ENCODE measurements around the gene EGR2.

Gene EGR2

GRCh38 chr10:62815381-62816075 is 638 bp downstream of the EGR2 start:
- no peak for TF ChIP-seq JUND (IDR thresholded peaks at IDR 0.05; ENCODE audit: low read depth)
- no peak for DNase-seq (ENCODE audit: low read depth in 1 of 2, low spot score in 1 of 2)
- in situ Hi-C loops (cut with HindIII; ENCODE audit: low pct_unique_long_range_greater_than_20kb, low sequenced_read_pairs): no loop called here

- in situ Hi-C loops (cut with HindIII; ENCODE audit: low pct_unique_long_range_greater_than_20kb, low sequenced_read_pairs): no loop called here
- DNase-seq (ENCODE audit: low read depth in 1 of 2, low spot score in 1 of 2): no peak
Measured at GRCh38 chr10:62814756-62815380, 1.3 kb downstream of the EGR2 start.

GRCh38 chr10:62813981-62814380 is 2.2 kb downstream of the EGR2 start:
- DNase-seq (ENCODE audit: low read depth in 1 of 2, low spot score in 1 of 2): no peak
- in situ Hi-C loops (cut with HindIII; ENCODE audit: low pct_unique_long_range_greater_than_20kb, low sequenced_read_pairs): no loop called here
- no peak for TF ChIP-seq JUND (IDR thresholded peaks at IDR 0.05; ENCODE audit: low read depth)

More at GRCh38 chr10:62814756-62815380, 1.3 kb downstream of the EGR2 start:
- TF ChIP-seq JUND (IDR thresholded peaks at IDR 0.05; ENCODE audit: low read depth): no peak

GRCh38 chr10:62813453-62813852 is 2.7 kb downstream of the EGR2 start:
- in situ Hi-C loops (cut with HindIII; ENCODE audit: low pct_unique_long_range_greater_than_20kb, low sequenced_read_pairs): no loop called here
- no peak for TF ChIP-seq JUND (IDR thresholded peaks at IDR 0.05; ENCODE audit: low read depth)
- no peak for DNase-seq (ENCODE audit: low read depth in 1 of 2, low spot score in 1 of 2)

GRCh38 chr10:62812672-62813439 is 3.3 kb downstream of the EGR2 start:
- DNase-seq (ENCODE audit: low read depth in 1 of 2, low spot score in 1 of 2): no peak
- in situ Hi-C loops (cut with HindIII; ENCODE audit: low pct_unique_long_range_greater_than_20kb, low sequenced_read_pairs): no loop called here
- no peak for TF ChIP-seq JUND (IDR thresholded peaks at IDR 0.05; ENCODE audit: low read depth)

GRCh38 chr10:62811159-62811875 is 4.8 kb downstream of the EGR2 start:
- in situ Hi-C loops (cut with HindIII; ENCODE audit: low pct_unique_long_range_greater_than_20kb, low sequenced_read_pairs): no loop called here
- TF ChIP-seq JUND (IDR thresholded peaks at IDR 0.05; ENCODE audit: low read depth): no peak
- DNase-seq (ENCODE audit: low read depth in 1 of 2, low spot score in 1 of 2): no peak

GRCh38 chr10:62810156-62810902 is 5.8 kb downstream of the EGR2 start:
- TF ChIP-seq JUND (IDR thresholded peaks at IDR 0.05; ENCODE audit: low read depth): no peak
- no peak for DNase-seq (ENCODE audit: low read depth in 1 of 2, low spot score in 1 of 2)
- in situ Hi-C loops (cut with HindIII; ENCODE audit: low pct_unique_long_range_greater_than_20kb, low sequenced_read_pairs): no loop called here

GRCh38 chr10:62806251-62806650 is 9.9 kb downstream of the EGR2 start:
- in situ Hi-C loops (cut with HindIII; ENCODE audit: low pct_unique_long_range_greater_than_20kb, low sequenced_read_pairs): no loop called here
- TF ChIP-seq JUND (IDR thresholded peaks at IDR 0.05; ENCODE audit: low read depth): no peak
- no peak for DNase-seq (ENCODE audit: low read depth in 1 of 2, low spot score in 1 of 2)

GRCh38 chr10:62805231-62806099 is 10.7 kb downstream of the EGR2 start:
- no peak for TF ChIP-seq JUND (IDR thresholded peaks at IDR 0.05; ENCODE audit: low read depth)
- peak in 1 of 2 experiments; percentile 42 for DNase-seq (ENCODE audit: low read depth in 1 of 2, low spot score in 1 of 2)
- in situ Hi-C loops (cut with HindIII; ENCODE audit: low pct_unique_long_range_greater_than_20kb, low sequenced_read_pairs): no loop called here

- peak; percentile 86 to 92 for DNase-seq (ENCODE audit: low read depth in 1 of 2, low spot score in 1 of 2)
- in situ Hi-C loops (cut with HindIII; ENCODE audit: low pct_unique_long_range_greater_than_20kb, low sequenced_read_pairs): no loop called here
- no peak for TF ChIP-seq JUND (IDR thresholded peaks at IDR 0.05; ENCODE audit: low read depth)
Measured at GRCh38 chr10:62804356-62805230, 11.6 kb downstream of the EGR2 start, which contains the start of gene ADO. TSS of gene ADO (plus strand) at chr10:62804720. CDS start at chr10:62805060, 340 bp downstream.

Data from T47D (cell line).